ENCODE results near the gene PTCH1.

PTCH1 gene

DNA sequence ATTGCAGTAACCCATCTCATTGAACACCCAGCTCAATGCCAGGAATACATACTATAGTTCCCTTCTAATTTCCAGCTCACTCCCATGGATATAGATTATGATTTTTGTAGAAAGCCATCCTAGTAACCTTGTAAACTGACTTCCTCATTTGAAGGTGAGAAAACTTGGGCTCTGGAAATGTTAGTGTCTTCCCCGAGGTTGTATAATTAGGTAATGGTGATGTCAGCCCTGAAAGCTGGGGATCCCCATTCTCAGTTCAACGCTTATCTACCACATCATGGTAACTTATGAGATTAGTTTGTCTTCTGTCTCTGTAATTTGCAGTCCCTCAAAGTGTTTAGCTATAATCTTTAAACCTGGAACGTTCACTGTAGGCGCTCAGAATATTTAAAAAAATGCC is 34.6 kb upstream of the PTCH1 start:
- H3K4me3 ChIP-seq (replicated peaks; ENCODE audit: insufficient read depth, low read length): no peak overlapping the region
- H3K27ac ChIP-seq (replicated peaks): no peak overlapping the region
- TF ChIP-seq GABPA (IDR thresholded peaks at IDR 0.05; ENCODE audit: low read depth): no peak
- peak; percentile 26; the same call in 1 of the 2 replicates for TF ChIP-seq SPI1 (IDR thresholded peaks at IDR 0.05; ENCODE audit: borderline replicate concordance, low read depth)
- no peak for DNase-seq (ENCODE audit: low read depth in 1 of 2, low spot score in 1 of 2)
- no peaks in the 10 kb centered on the region for H3K27me3 ChIP-seq (ENCODE audit: insufficient read depth, poor library complexity, severe bottlenecking)

DNA sequence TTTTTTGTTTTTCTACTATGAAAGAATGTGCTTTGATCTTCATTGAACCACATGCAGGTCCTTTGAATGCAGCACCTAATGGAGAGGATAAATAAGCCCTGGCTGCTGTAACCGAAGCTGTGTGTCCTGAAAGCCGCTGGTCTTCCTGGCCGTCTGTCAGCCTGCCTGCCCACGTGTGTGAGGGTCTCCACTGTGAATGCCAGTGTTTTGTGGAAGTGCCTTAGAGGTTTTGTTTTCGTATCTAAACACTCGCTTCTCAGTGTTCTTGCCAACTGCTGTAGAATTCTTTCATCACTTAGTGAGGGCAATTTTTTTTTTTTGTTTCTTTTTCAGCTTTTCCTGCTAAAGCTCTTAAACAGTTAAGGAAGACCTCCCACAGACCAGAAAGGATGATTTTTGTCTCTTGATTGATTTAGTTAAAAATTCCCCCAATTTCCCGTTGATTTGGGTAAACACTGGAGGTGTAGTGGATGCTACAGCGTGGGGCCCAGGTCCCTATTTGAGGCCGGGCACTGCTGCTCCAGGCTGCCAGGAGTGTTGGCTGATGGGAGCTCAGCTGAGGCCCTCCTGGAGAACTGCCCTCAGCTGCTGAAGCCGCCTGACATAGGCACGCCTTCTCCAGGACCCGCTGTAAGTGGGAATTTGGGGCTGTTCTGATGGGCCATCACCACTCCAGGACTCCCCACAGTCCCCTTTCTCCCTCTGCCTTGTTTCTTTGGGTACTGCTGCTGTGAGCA is 29.2 kb upstream of the PTCH1 start:
- Histone ChIP-seq H3K27me3 (ENCODE audit: insufficient read depth, poor library complexity, severe bottlenecking) (no peaks in the 10 kb centered on the region), H3K4me3 (replicated peaks; ENCODE audit: insufficient read depth, low read length) (no peak overlapping the region)

DNA sequence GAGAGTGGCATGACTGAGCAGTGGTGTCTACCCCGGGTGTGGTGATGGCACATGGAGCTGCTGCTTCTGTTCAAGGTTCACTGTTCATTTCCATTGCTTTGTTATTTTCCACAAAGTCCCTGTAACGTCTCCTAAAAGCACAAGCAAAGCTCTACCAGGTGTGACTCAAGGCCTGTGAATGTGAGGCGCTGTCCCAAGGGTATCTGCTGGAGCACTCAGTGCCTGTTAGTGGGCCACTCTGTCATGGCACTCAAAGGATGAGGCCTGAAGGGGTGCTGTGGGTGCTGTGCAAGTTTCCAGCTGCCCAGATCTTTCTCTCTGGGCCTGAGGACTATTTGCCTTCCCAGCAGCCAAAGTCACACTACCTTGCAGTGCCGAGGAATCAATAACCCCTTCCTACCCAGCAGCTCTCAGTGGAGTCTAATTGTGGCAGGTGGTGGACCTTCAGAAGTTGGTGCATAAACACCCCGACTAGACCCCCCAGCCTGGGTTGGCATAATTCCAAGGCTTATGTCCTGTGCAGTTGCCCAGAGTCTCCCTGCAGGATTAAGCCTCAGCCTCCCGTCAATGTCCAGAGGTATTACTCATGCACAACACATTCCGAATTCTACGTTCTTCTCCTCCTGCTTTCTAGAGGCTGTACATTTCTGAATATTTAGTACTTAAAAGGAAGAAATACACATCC is 17.4 kb upstream of the PTCH1 start:
- Histone ChIP-seq H3K27me3 (ENCODE audit: insufficient read depth, poor library complexity, severe bottlenecking) (no peaks in the 10 kb centered on the region), H3K27ac (replicated peaks) (no peak overlapping the region), H3K4me3 (replicated peaks; ENCODE audit: insufficient read depth, low read length) (no peak overlapping the region)
- TF ChIP-seq SPI1 (IDR thresholded peaks at IDR 0.05; ENCODE audit: borderline replicate concordance, low read depth): no peak
- TF ChIP-seq GABPA (IDR thresholded peaks at IDR 0.05; ENCODE audit: low read depth): no peak
- TF ChIP-seq POLR2AphosphoS5 (IDR thresholded peaks at IDR 0.05; ENCODE audit: low read depth): no peak
- no peak for TF ChIP-seq CTCF (IDR thresholded peaks at IDR 0.05; ENCODE audit: insufficient read depth, low read length)
- TF ChIP-seq REST (IDR thresholded peaks at IDR 0.05; ENCODE audit: insufficient replicate concordance, low read depth): no peak
- DNase-seq (ENCODE audit: low read depth in 1 of 2, low spot score in 1 of 2): no peak

More for the DNA sequence above, 29.2 kb upstream of the PTCH1 start:
- H3K27ac ChIP-seq (replicated peaks): no peak overlapping the region
- DNase-seq (ENCODE audit: low read depth in 1 of 2, low spot score in 1 of 2): no peak
- TF ChIP-seq REST (IDR thresholded peaks at IDR 0.05; ENCODE audit: insufficient replicate concordance, low read depth): no peak
- no peak for TF ChIP-seq SPI1 (IDR thresholded peaks at IDR 0.05; ENCODE audit: borderline replicate concordance, low read depth)

DNA sequence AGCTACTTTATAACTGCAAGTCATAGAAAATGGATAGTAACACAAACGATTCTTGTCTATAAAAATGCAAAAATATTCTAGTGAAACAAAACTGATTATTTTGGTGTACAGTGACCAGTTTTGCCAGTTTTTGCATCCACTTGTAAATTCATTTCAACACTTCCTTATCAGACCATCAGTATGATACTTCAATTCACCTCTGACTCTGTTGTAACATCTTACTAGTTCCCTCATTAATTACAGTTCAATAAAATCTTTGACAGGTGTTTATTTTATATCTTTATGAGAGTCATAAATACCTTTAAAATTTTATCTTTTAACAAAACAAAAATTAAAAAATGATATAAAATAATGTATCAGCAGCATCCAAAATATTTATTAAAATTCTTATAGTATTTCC is 13.1 kb upstream of the PTCH1 start:
- TF ChIP-seq POLR2AphosphoS5 (IDR thresholded peaks at IDR 0.05; ENCODE audit: low read depth) (no peak), GABPA (IDR thresholded peaks at IDR 0.05; ENCODE audit: low read depth) (no peak), CTCF (IDR thresholded peaks at IDR 0.05; ENCODE audit: insufficient read depth, low read length) (no peak), SPI1 (IDR thresholded peaks at IDR 0.05; ENCODE audit: borderline replicate concordance, low read depth) (no peak), REST (IDR thresholded peaks at IDR 0.05; ENCODE audit: insufficient replicate concordance, low read depth) (no peak)
- no peak for DNase-seq (ENCODE audit: low read depth in 1 of 2, low spot score in 1 of 2)
- Histone ChIP-seq H3K4me3 (replicated peaks; ENCODE audit: insufficient read depth, low read length) (no peak overlapping the region), H3K27ac (replicated peaks) (no peak overlapping the region), H3K27me3 (ENCODE audit: insufficient read depth, poor library complexity, severe bottlenecking) (no peaks in the 10 kb centered on the region)
